NK-92 treated with Interleukin-12 subunit alpha and Interleukin-12 subunit beta, amount 100 ng/mL, for 24 hours (cell line): Measurements from ENCODE around the gene PWWP2B.
"Not testable (repeated sequence)": the region's sequence is repeated elsewhere in the genome, so short reads cannot be mapped to it uniquely, and the experiment has no call there.

Source experiments
- DNase-seq: peaks from one replicate; lab custom pipeline; 2025; lab: John Stamatoyannopoulos, UW

PWWP2B gene

DNA sequence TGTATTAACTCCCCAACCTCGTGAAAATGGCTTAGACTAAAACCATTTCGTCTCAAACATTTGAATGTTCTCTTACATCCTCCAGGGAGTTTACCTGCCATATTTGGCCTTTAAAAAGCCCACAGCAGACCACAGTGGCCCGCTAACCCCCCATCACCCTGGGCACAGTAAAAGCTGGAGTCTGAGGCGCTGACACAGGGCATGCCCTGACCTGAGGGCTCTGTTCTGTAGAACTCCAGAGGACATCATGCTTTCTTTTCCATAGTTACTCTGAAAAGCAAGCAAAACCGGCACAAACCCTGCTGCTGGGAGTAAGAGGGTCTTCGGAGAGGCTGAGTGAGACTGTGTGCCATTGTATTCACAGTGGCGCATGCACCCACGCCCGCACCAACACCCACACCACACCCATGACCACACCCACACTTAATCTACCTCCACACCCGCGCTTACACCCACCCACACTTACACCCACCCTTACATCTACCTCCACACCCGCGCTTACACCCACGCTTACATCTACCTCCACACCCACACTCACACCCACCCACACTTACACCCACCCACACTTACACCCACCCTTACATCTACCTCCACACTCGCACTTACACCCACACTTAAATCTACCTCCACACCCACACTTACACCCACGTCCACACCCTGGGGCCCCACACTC, 32.9 kb upstream of the PWWP2B start:
- no peak for DNase-seq

DNA sequence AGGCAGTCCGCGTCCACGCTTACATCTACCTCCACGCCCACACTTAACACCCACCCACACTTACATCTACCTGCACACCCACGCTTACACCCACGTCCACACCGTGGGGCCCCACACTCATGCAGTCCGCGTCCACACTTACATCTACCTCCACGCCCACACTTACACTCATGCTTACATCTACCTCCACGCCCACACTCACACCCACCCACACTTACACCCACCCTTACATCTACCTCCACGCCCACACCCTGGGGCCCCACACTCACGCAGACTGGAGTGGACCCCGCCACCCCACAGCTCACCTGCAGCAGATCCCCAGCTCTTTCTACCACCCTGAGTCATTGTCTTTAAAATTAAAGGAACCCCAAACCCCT, 32.4 kb upstream of the PWWP2B start:
- no peak for DNase-seq

DNA sequence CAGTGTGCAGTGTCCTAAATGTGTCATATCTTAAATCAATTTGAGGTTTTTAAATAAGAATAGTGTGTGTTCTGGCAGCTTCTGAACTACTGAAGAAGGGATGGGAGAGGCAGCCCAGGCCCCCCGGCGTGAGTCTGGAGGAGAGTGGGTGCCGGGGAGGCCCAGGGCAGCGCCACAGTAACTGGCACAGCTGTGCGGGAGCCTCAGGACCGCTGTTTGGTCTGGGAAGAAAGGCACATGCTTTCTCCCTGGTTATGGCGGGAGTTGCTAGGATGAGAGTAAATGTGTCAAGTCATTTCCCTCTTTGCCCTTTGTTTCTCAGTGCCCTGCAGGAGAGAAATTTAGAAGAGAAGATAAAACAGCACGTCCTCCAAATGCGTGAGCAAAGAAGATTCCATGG, 31.9 kb upstream of the PWWP2B start:
- DNase-seq, result no peak

DNA sequence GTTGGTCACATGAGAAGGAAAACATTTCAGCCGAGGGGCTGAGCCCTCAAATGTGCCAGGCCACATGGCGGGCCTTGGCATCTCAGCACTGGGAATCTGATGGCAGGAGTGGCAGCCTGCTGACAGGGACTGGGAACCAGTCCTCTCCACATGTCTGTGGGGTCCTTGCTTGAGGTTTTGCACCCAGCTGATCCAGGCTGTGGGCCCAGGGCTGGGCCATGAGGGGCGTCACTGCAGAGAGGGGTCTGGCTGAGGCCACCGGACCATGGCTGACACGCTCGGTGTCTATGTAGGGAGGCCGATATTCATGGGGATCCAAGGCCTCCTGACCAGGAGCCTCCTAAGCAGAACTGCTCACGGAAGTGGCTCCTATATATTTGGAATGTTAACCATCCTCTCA, 31.0 kb upstream of the PWWP2B start:
- no peak for DNase-seq

DNA sequence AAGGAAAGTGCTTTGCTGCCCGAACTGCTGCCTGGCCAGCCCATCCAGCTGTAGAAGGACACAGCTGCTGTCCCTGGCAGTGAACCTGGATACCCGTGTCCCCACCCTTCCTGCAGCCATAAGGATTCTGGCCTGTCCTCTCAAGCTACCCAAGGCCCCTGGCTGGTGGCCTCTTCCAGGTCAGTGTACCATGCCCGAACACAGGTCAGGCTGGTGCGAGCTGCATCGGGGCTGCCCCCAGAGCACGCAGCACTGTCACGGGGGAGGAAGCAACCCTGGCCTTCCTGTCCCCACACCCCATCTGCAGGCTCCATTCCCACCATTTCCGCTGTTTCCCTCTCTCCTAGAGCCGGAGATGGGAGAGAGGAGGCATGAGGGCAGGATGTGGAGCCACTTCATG, 30.5 kb upstream of the PWWP2B start:
- no peak for DNase-seq

DNA sequence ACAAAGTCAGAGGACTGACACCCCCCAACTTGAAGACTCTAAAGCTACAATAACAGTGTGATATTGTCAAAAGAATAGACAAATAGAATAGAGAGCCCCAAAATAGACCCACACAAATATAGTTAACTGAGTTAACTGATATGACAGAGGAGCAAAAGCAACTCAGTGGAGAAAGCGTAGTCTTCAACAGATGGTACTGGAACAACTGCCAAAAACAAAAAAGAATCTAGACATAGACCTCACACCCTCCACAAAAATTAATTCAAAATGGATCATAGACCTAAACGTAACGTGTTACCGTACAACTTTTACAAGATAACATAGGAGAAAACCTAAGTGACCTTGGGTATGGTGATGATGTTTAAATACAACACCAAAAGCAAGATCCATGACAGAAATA, 28.6 kb upstream of the PWWP2B start:
- no peak for DNase-seq

DNA sequence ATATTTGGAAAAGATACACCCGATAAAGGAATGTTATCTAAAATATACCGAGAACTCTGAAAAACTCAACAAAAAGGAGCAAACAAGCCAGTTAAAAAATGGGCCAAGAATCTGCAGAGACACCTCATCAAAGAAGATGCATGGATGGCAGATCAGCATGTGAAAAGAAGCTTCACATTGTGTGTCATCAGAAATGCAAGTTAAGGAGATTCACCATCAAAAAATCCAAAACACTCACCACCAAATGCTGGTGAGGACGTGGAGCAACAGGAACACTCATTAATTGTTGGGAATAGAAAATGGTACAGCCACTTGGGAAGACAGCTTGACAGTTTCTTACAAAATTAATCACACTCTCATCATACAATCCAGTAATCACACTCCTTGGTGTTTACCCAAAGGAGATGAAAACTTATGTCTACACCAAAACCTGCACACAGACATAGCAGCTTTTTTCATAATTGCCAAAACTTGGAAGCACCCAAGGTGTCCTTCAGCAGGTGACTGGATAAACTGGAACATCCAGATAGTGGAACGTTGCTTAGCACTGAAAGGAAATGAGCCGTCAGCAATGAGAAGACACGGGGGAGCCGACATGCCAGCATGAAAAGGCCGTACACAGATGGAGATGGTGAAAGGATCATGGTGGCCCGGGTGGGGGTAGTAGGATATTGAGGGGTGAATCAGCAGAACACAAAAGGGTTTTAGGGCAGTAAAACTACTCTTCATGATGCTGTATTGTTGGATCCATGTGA, 27.9 kb upstream of the PWWP2B start:
- no peak for DNase-seq

DNA sequence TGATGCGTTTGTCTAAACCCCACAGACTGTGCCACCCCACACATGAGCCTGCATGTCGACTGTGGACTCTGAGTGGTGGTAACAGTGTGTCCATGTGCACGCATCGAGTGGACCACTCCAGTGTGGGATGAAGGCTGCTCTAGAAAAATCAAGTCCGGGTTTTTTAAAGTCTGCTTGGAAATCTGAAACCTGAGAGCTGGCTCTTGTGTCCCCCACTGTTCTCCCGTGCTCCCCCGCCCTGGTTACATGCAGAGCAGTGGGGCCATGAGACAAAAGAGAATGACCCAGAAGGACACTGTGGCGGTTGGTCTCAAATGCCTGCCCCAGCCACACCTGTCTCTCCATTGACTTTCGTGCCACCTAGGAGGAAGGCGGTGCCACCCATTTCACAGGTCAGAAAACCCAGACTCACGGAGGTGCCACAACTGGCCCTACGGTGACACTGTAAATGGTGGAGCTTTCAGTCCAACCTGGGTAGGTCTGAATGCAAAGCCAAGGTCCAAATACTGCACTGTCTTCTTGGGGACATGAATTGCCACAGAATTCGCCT, 27.3 kb upstream of the PWWP2B start:
- no peak for DNase-seq

DNA sequence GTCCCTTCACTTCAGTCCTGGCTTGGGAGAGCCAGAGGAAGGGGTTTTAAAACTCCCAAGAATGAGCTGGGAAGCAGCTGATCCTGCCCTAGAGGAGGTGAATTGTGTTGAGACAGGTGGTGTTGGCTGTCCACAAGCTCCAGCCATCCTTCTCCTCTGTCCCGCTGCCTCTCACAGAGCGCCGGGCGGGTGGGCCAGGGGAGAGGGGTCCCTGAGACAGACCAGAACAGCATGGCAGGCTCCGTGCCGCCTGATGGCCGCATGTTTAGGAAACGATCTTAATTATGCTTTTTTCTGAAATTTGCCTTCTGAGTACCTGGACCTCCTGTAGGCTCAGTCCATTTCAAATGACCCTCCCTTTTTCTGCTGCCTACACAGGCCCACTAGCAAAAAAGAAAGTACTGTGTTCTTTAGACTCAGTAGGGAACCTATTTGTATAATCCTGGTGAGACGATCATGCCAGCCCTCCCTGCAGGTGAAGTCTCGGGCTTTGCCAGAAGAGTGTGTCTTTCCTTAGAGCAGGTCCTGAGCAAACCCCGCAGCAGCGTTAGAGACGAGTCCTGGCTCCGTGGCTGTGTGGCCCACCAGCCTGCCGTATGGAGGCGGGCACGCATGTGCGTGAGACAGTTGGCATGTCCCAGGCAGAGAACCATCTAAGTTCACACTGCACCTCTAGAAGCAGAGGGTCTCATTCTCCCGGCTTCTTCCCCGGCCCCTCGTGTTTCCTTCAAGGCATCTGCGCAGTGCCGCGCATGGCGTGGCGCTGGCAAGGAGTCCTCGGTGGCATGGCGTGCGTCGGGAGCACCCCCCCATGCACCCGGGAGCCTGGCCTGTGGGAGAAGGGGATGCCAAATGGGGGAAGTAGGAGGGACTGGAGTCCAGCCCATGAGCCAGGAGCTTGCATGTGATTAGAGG, 26.3 kb upstream of the PWWP2B start:
- DNase-seq, result no peak

DNA sequence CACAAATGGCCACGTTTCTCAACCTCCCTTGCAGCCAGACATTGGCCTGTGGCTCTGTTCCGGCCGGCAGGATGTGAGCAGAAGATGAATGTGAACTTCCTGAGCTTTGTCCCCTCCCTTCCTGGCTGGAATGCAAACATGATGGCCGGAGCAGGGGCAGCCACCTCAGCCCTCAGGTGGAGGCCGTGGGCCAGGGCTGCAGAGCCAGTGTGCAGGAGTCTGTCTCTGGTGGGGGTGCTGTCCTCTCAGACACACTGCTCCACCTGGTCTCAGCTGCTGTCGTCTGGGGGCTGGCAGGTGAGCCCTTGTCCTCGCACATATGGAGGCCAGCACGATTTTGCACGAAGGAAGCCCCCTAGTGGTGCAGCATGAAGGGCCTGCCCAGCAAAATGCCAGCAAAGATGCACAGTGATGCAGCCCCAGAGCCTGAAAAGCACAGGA, 25.3 kb upstream of the PWWP2B start:
- DNase-seq, result no peak

DNA sequence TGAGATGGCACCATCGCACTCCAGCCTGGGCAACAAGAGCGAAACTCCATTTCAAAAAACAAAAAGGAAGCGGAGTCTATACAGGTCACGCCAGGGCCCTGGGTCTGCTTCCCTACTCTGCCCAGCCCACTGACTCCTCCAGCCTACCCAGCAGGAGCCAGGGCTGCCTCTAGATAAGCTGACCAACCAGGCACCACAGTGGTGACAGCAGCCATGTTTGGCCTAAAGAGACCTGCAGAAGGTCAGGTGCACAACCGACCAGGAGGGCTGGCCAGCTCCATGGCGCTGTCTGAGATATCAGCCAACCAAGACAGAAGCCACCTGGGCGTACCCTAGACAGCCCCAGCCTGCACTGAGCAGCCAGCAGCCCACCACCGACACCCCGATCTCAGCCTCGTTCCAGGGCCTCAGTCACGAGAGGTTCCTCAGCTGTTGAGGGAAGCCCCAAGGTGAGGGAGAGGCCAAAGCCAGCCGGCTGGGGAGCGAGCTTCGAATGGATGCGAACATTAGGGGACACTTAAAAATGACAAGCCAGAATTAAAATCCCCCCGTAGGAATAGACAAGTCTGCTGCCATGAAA, 24.4 kb upstream of the PWWP2B start:
- DNase-seq, result no peak

DNA sequence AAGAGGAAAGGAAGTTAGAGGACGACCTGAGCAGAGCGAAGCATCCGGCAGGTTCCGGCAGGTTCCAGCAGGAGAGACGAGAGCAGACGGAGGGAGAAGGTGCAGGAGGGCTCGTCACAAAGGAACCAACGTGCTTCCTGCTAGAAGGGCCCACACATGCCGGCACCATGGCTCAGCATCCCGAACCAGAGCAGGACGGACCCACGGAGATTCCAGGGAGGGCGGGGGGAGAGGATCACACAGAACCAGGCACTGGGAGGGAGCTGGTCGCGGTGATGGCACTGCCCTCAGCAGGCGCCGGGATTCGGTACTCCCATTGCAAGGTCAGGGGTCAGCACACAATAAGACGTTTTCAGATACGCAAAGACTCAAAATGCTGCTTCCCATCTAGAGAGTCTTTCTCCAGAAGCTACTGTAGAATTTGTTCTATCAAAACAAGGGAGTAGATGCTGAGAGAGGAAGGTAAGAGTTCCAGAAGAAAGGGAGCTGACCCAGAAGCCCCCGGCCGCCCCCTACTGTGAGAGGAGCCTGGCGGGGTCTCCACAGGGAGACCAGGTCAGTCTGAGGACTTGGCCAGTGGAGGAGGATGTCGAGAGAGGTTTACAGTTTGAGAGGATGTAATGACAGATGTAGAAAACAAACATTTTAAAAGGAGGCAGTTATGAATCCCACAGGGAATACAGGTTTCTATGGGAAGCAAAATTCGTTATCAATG, 23.6 kb upstream of the PWWP2B start:
- DNase-seq, result no peak

DNA sequence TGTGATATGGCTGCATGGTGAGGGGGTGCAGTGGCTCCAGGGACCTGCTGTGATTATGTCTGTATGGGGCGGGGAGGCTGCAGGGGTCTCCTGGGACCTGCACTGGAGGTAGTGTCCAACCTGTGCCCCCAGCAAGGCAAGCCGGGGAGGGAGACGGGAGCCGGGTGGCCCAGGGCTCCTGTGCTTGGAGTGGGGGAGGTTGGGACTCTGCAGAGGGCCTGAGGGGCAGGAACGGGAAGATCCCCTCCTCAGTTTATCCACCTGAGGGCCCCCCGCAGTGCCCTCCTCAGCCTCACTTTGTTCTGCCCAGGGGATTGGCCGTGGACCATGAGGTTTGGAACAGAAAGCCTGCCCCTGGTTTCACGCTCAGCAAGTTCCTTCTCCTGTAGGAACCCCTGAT, 22.8 kb upstream of the PWWP2B start:
- no peak for DNase-seq

DNA sequence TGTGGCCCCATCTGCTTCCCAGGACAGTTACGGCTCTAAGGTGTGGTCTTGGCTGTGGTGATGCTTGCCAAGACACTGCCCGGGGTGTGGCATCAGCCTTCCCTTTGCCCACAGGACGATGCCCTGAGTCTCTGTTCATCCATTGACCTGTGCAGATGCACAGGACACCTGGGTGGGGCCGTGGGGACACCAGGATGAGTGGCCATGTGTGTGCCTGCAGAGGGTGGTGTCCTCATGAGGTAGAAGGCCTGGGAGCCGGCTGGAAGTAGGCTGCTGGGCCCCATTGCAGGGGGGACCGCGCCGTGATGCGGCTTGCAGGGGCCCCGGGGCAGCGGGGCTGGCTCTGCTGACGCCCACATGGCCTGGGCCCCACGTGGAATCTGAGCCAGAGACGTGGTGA, 22.4 kb upstream of the PWWP2B start:
- DNase-seq, result no peak

DNA sequence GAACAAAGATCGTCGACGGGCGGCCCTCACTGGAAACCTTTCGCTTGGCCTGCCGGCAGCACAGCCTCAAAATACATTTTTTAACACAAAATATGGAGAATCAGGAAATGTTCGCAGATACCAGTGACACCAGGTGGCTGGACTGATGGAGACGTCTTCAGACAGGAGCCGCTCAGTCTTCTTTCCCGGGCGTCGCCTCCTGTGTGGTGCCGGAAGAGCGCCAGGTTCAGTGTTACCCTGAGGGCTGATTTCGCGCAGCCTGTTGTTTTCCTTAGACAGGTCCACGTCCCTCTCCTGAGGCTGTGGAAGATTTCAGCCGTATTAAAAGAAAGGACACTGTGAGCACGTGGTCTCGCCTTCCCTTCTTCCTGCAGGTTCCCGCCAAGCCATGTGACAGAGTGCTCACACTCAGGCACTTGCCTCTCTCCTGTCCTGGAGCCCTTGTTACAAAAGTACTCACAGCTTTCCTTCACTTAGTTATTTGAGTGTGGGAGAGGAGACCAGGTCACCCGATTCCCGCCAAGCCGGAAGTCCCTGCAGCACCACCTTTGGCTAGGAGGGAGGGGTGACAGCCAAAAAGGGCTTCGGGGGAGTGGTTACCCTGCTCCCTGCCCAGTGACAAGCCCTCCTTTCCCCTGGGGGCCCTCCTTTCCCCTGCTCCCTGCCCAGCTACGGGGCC, 21.7 kb upstream of the PWWP2B start:
- no peak for DNase-seq

DNA sequence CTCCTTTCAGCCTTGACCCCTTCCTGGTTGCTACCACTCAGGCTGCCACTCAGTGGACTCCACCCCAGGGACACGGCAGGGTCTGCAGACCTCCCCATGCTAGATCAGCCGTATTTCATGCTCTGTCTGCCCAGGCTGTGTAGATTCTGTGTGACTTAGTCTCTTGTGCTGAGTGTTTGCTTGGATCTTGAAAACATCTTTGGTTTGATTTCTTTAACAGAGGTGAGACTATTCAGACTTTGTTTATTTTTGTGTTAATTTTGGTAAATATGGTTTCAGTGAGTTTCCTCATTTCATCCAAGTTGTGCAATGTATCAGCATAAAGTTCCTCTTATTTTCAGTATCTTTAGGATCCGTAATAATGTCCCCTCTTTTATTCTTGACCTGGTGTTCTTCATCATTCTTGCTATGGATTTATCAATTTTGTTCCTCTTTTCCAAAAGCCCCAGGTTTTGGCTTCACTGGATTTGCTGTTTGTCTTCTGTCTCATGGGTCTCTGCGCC, 21.2 kb upstream of the PWWP2B start:
- no peak for DNase-seq

DNA sequence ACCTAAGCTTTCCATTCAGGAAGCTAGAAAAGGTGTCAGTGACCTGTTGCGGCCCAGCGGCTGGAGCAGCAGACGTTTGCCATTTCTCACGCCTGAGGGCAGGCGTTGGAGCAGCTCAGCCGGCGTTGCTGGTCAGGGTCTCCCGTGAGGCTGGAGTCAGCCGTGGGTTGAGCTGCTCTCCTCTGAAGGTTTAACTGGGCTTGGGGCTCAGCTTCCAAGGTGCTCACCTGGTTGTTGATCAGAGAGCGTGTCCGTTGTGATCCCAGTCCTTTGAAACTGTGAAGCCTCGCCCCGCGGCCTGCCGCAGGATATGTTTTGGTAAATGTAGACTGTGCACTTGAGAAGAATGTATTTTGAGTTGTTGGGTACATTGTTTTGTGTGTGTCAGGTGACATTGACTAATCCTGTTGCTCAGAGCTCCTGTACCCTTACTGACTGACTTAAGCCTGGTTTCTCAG, 20.6 kb upstream of the PWWP2B start:
- no peak for DNase-seq

DNA sequence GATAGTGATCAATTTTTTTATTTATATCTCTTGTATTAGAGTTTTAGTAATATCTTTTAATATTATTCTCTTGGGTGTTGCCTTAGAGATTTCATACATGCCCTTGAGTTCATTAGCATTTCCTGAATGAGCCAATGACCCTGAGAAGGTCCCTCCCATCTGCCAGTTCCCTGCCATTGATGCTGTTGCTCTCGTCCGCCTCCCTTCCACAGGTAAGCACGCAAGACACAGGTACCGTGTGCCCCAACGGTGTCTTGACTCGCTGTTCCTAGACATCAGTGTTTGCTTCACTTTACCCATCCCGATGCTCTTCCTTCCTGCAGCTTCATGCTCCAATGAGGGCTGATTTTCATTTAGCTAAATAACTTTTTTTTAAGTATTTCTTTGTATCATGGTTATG, 19.7 kb upstream of the PWWP2B start:
- DNase-seq, result no peak

DNA sequence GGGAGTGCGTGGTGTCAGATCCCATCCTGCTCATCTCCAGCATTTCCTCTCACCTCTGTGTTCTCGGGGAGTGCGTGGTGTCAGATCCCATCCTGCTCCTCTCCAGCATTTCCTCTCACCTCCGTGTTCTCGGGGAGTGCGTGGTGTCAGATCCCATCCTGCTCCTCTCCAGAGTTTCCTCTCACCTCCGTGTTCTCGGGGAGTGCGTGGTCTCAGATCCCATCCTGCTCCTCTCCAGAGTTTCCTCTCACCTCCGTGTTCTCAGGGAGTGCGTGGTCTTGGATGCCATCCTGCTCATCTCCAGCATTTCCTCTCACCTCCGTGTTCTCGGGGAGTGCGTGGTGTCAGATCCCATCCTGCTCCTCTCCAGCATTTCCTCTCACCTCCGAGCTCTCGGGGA, 18.0 kb upstream of the PWWP2B start:
- not testable (repeated sequence) for DNase-seq

DNA sequence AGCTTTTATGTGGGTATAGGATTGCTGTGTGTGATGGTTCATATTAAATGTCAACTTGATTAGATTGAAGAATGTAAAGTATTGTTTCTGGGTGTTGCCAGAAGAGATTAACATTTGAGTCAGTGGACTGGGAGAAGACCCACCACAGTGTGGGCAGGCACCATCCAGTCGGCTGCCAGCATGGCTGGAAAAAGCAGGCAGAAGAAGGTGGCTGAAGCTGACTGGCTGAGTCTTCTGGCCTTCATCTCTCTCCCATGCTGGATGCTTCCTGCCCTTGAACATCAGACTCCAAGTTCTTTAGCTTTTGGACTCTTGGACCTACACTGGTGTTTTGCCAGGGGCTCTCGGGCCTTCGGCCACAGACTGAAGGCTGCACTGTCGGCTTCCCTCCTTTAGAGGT, 16.0 kb upstream of the PWWP2B start:
- not testable (repeated sequence) for DNase-seq

DNA sequence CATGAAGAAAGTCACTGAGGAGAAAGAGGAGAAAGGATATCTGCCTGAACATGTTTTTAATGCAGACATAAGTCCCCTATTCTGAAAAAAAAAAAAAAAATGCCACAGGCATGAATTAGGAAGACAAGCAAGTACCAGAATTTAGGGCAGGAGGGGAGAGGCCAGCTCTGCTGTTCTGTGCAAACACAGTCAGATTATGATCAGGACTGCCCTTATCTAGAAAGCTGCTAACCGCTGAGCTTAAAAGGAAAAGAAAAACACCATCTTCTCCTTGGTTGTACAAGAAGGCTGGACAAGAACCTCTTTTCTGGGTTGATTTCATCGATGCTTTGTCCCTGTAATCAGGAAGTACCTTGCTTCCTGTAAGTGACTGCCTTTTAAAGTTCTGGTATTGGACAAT, 15.3 kb upstream of the PWWP2B start:
- DNase-seq, result no peak
